Measurements from ENCODE around the gene PTPRM. TPM values are rescaled to one million over a fixed set of nuclear protein-coding genes. Genes with fewer than 3 reads are reported as not detected.
"Not testable (repeated sequence)": the region's sequence is repeated elsewhere in the genome, so short reads cannot be mapped to it uniquely, and the experiment has no call there.

The PTPRM gene
- total and polyA plus RNA-seq, 2 experiments from 2014 or later = 30.9 to 62.8 TPM

GRCh38 chr18:7733642-7734041, 166.5 kb downstream of the PTPRM start:
- H3K4me2 ChIP-seq (ENCODE audit: unreplicated experiment) = no peak overlapping the region
- H3K79me2 ChIP-seq (ENCODE audit: insufficient read depth) = no peaks in the 10 kb centered on the region; the same call in 1 of the 2 replicates
- DNase-seq = no peak
- no peaks in the 10 kb centered on the region for H3K9me2 ChIP-seq (ENCODE audit: insufficient read depth)
- H3K4me3 ChIP-seq = no peak overlapping the region
- H3K27me3 ChIP-seq (replicated peaks; ENCODE audit: insufficient read depth) = no peaks in the 10 kb centered on the region
- no peak overlapping the region for H2AFZ ChIP-seq
- H3K9ac ChIP-seq = no peak overlapping the region
- no peaks in the 10 kb centered on the region for H3F3A ChIP-seq (ENCODE audit: insufficient read depth)
- 100% methylated on average over 1 of the region's 1 CpG for WGBS, 2 experiments (ENCODE audit: low coverage in 1 of 2, low lambda C conversion rate in 2 of 2, missing lambda C conversion rate in 2 of 2)
- H3K9me3 ChIP-seq (ENCODE audit: low read depth) = no peaks in the 10 kb centered on the region
- TF ChIP-seq EZH2phosphoT487 (IDR thresholded peaks at IDR 0.05; ENCODE audit: insufficient read depth, low read depth) = no peak
- no peak for TF ChIP-seq EZH2 (IDR thresholded peaks at IDR 0.05; ENCODE audit: insufficient read depth, poor library complexity, severe bottlenecking)
- in situ Hi-C loops (cut with MboI) = no loop called here
- no peaks in the 10 kb centered on the region for H3K4me1 ChIP-seq (ENCODE audit: insufficient read depth)
- no peaks in the 10 kb centered on the region for H3K36me3 ChIP-seq (ENCODE audit: low read depth)
- H4K20me1 ChIP-seq (ENCODE audit: insufficient read depth) = no peaks in the 10 kb centered on the region
- no peak overlapping the region for H3K27ac ChIP-seq

GRCh38 chr18:7735196-7735595, 168.1 kb downstream of the PTPRM start:
- Histone ChIP-seq H3K4me2 (ENCODE audit: unreplicated experiment) (no peak overlapping the region), H3K36me3 (ENCODE audit: low read depth) (no peaks in the 10 kb centered on the region), H3K27ac (no peak overlapping the region), H2AFZ (no peak overlapping the region), H3K27me3 (replicated peaks; ENCODE audit: insufficient read depth) (no peaks in the 10 kb centered on the region), H3K4me3 (no peak overlapping the region), H4K20me1 (ENCODE audit: insufficient read depth) (no peaks in the 10 kb centered on the region), H3K9me2 (ENCODE audit: insufficient read depth) (no peaks in the 10 kb centered on the region), H3F3A (ENCODE audit: insufficient read depth) (no peaks in the 10 kb centered on the region), H3K9ac (no peak overlapping the region), H3K79me2 (ENCODE audit: insufficient read depth) (no peaks in the 10 kb centered on the region; the same call in 1 of the 2 replicates), H3K4me1 (ENCODE audit: insufficient read depth) (no peaks in the 10 kb centered on the region), H3K9me3 (ENCODE audit: low read depth) (no peaks in the 10 kb centered on the region)
- TF ChIP-seq EZH2phosphoT487 (IDR thresholded peaks at IDR 0.05; ENCODE audit: insufficient read depth, low read depth) (no peak), EZH2 (IDR thresholded peaks at IDR 0.05; ENCODE audit: insufficient read depth, poor library complexity, severe bottlenecking) (no peak)
- DNase-seq = no peak
- 88 to 92% methylated on average over 4 of the region's 4 CpGs for WGBS, 2 experiments (ENCODE audit: low coverage in 1 of 2, low lambda C conversion rate in 2 of 2, missing lambda C conversion rate in 2 of 2)
- in situ Hi-C loops (cut with MboI) = no loop called here

GRCh38 chr18:7735626-7736175, 168.6 kb downstream of the PTPRM start:
- TF ChIP-seq EZH2phosphoT487 (IDR thresholded peaks at IDR 0.05; ENCODE audit: insufficient read depth, low read depth) (no peak), EZH2 (IDR thresholded peaks at IDR 0.05; ENCODE audit: insufficient read depth, poor library complexity, severe bottlenecking) (no peak)

GRCh38 chr18:7736526-7736925, 169.4 kb downstream of the PTPRM start:
- H3K4me2 ChIP-seq (ENCODE audit: unreplicated experiment); H2AFZ ChIP-seq; H4K20me1 ChIP-seq (ENCODE audit: insufficient read depth); H3K9me2 ChIP-seq (ENCODE audit: insufficient read depth); H3F3A ChIP-seq (ENCODE audit: insufficient read depth); H3K4me1 ChIP-seq (ENCODE audit: insufficient read depth); H3K4me3 ChIP-seq; DNase-seq; H3K36me3 ChIP-seq (ENCODE audit: low read depth); H3K27me3 ChIP-seq (replicated peaks; ENCODE audit: insufficient read depth); H3K27ac ChIP-seq; H3K79me2 ChIP-seq (ENCODE audit: insufficient read depth); H3K9ac ChIP-seq; in situ Hi-C loops (cut with MboI); H3K9me3 ChIP-seq (ENCODE audit: low read depth): not testable (repeated sequence)
- 86 to 88% methylated on average over 6 of the region's 6 CpGs for WGBS, 2 experiments (ENCODE audit: low coverage in 1 of 2, low lambda C conversion rate in 2 of 2, missing lambda C conversion rate in 2 of 2)

More at GRCh38 chr18:7735626-7736175, 168.6 kb downstream of the PTPRM start:
- Histone ChIP-seq H3F3A (ENCODE audit: insufficient read depth) (no peaks in the 10 kb centered on the region), H3K9me3 (ENCODE audit: low read depth) (no peaks in the 10 kb centered on the region), H3K9me2 (ENCODE audit: insufficient read depth) (no peaks in the 10 kb centered on the region), H3K4me1 (ENCODE audit: insufficient read depth) (no peaks in the 10 kb centered on the region), H3K79me2 (ENCODE audit: insufficient read depth) (no peaks in the 10 kb centered on the region; the same call in 1 of the 2 replicates), H3K4me3 (no peak overlapping the region), H3K27ac (no peak overlapping the region), H3K36me3 (ENCODE audit: low read depth) (no peaks in the 10 kb centered on the region), H2AFZ (no peak overlapping the region), H3K27me3 (replicated peaks; ENCODE audit: insufficient read depth) (no peaks in the 10 kb centered on the region), H4K20me1 (ENCODE audit: insufficient read depth) (no peaks in the 10 kb centered on the region), H3K9ac (no peak overlapping the region), H3K4me2 (ENCODE audit: unreplicated experiment) (no peak overlapping the region)
- in situ Hi-C loops (cut with MboI) = no loop called here
- no peak for DNase-seq
- 87 to 90% methylated on average over 2 of the region's 2 CpGs for WGBS, 2 experiments (ENCODE audit: low coverage in 1 of 2, low lambda C conversion rate in 2 of 2, missing lambda C conversion rate in 2 of 2)

- DNase-seq = no peak
- no peak for TF ChIP-seq EZH2phosphoT487 (IDR thresholded peaks at IDR 0.05; ENCODE audit: insufficient read depth, low read depth)
- no peak for TF ChIP-seq EZH2 (IDR thresholded peaks at IDR 0.05; ENCODE audit: insufficient read depth, poor library complexity, severe bottlenecking)
- no peak overlapping the region for H3K27ac ChIP-seq
- no peaks in the 10 kb centered on the region for H3K36me3 ChIP-seq (ENCODE audit: low read depth)
- H3K4me3 ChIP-seq = no peak overlapping the region
- H4K20me1 ChIP-seq (ENCODE audit: insufficient read depth) = no peaks in the 10 kb centered on the region
- no peak overlapping the region for H2AFZ ChIP-seq
- H3F3A ChIP-seq (ENCODE audit: insufficient read depth) = no peaks in the 10 kb centered on the region
- no peaks in the 10 kb centered on the region for H3K27me3 ChIP-seq (replicated peaks; ENCODE audit: insufficient read depth)
- no peak overlapping the region for H3K9ac ChIP-seq
- no peaks in the 10 kb centered on the region for H3K9me2 ChIP-seq (ENCODE audit: insufficient read depth)
- peaks cover 3% of the 10 kb centered on the region; the same call in 1 of the 2 replicates for H3K4me1 ChIP-seq (ENCODE audit: insufficient read depth)
- WGBS, 2 experiments (ENCODE audit: low coverage in 1 of 2, low lambda C conversion rate in 2 of 2, missing lambda C conversion rate in 2 of 2) = 93 to 100% methylated on average over 2 of the region's 2 CpGs
- no peaks in the 10 kb centered on the region for H3K9me3 ChIP-seq (ENCODE audit: low read depth)
- H3K4me2 ChIP-seq (ENCODE audit: unreplicated experiment) = no peak overlapping the region
- in situ Hi-C loops (cut with MboI) = no loop called here
- peaks cover under 1% of the 10 kb centered on the region for H3K79me2 ChIP-seq (ENCODE audit: insufficient read depth)
Measured at GRCh38 chr18:7737550-7737949, 170.4 kb downstream of the PTPRM start.
